AG10803 (cell line): ENCODE measurements around the gene MAN2C1.
"Not testable (repeated sequence)": the region's sequence is repeated elsewhere in the genome, so short reads cannot be mapped to it uniquely, and the experiment has no call there.

ENCODE experiments used
- DNase-seq: peaks from one replicate; pipeline ENCODE4 v3.0.0; 2010; ENCODE audit warnings: low read depth
- H3K4me3 ChIP-seq: 2 replicates; pipeline ENCODE4 v1.5.1; 2011; ENCODE audit warnings: mild to moderate bottlenecking, low read length, control low read depth
- CTCF ChIP-seq: conservative IDR thresholded peaks from 2 replicates; pipeline ENCODE4 v1.5.1; 2011; ENCODE audit warnings: mild to moderate bottlenecking, low read length, control low read depth, inconsistent platforms

MAN2C1 gene

GRCh38 chr15:75329571-75329970 lies 38.8 kb downstream of the MAN2C1 start:
- no peak for DNase-seq
- H3K4me3 ChIP-seq: no peak overlapping the region
- TF ChIP-seq CTCF: no peak

- TF ChIP-seq CTCF: no peak
- no peak overlapping the region for H3K4me3 ChIP-seq
- no peak for DNase-seq
Measured at GRCh38 chr15:75328493-75329314, 39.7 kb downstream of the MAN2C1 start.

- TF ChIP-seq CTCF: no peak
Measured at GRCh38 chr15:75327491-75327890, 40.9 kb downstream of the MAN2C1 start.

GRCh38 chr15:75327005-75327404 lies 41.4 kb downstream of the MAN2C1 start:
- no peak for TF ChIP-seq CTCF
- DNase-seq: no peak
- no peak overlapping the region for H3K4me3 ChIP-seq

More at GRCh38 chr15:75327491-75327890, 40.9 kb downstream of the MAN2C1 start:
- DNase-seq: no peak
- H3K4me3 ChIP-seq: no peak overlapping the region

GRCh38 chr15:75325922-75326321 lies 42.5 kb downstream of the MAN2C1 start:
- TF ChIP-seq CTCF: no peak
- no peak for DNase-seq
- no peak overlapping the region for H3K4me3 ChIP-seq

- DNase-seq: no peak
- no peak for TF ChIP-seq CTCF
- H3K4me3 ChIP-seq: no peak overlapping the region
Measured at GRCh38 chr15:75321711-75322110, 46.7 kb downstream of the MAN2C1 start.

- not testable (repeated sequence) for DNase-seq, H3K4me3 ChIP-seq
Measured at GRCh38 chr15:75319231-75319897, 49.0 kb downstream of the MAN2C1 start.
